Peyer's patch (tissue), 4 donors: ENCODE measurements around the gene ZBTB7C.

Source experiments
- CTCF ChIP-seq, 6 experiments: fragments of 450-650 bp in 4 of 6; fragments of 200-600 bp in 2 of 6; sonication (generic) in 1 of 6; IDR thresholded peaks; one replicate each; pipeline ENCODE4 v1.5.1; 2017 to 2019; ENCODE audit warnings: antibody characterized with exemption in 6 of 6, mild to moderate bottlenecking in 3 of 6, moderate library complexity in 1 of 6
- POLR2A ChIP-seq, 2 donors: fragments of 450-650 bp; IDR thresholded peaks; one replicate each; pipeline ENCODE4 v1.5.1; 2017; ENCODE audit warnings: antibody characterized with exemption in 2 of 2, mild to moderate bottlenecking in 2 of 2, moderate library complexity in 2 of 2

- TF ChIP-seq CTCF (IDR thresholded peaks at IDR 0.05) (no peak), POLR2A (IDR thresholded peaks at IDR 0.05) (no peak)
These were observed 68.6 kb downstream of the ZBTB7C start for GRCh38 chr18:48340560-48340959.
